K562 (cell line): Measurements from ENCODE around the gene FOXL3. TPM values are rescaled to one million over a fixed set of nuclear protein-coding genes. Genes with fewer than 3 reads are reported as not detected.
A peak's percentile ranks its signal among the peaks of the same experiment; 100 is the strongest.

Experiments used
- ATAC-seq: fragments of 200-7000 bp; cut with Tn5 transposase; 3 replicates; pipeline ENCODE4 v1.9.1; 2020; ENCODE audit warnings: moderate library complexity
- BruUV-seq: library from RNA; stranded (reverse); fragments of 400-500 nt; replicated peaks from 2 replicates; lab custom pipeline; 2021; lab: Mats Ljungman, UMichigan
- CTCF ChIA-PET: fragments of 300-600 bp; formaldehyde crosslinking; extraction: SDS; loops from one replicate; lab custom pipeline; 2021; ENCODE audit warnings: low intra/inter-chr PET ratio; lab: Yijun Ruan, JAX
- POLR2A ChIA-PET: fragments of 300-600, 350-650 bp; sonication (Branson Sonifier 250); formaldehyde crosslinking; extraction: SDS; loops from one replicate; lab custom pipeline; 2021; ENCODE audit warnings: antibody characterized with exemption, inconsistent platforms; lab: Yijun Ruan, JAX
- DNase-seq, 4 experiments: peaks; one replicate each; pipeline versions ENCODE4 v3.0.0 to v3.0.0-alpha.2; 2011 to 2018; ENCODE audit warnings: low spot score in 3 of 4, mixed read lengths in 3 of 4; ENCODE audit errors: extremely low read depth in 1 of 4
- FAIRE-seq: peaks from 2 replicates; lab custom pipeline; 2011; peaks lifted over from hg19 to GRCh38; lab: Jason Lieb, UNC
- H2AFZ ChIP-seq: 2 replicates; pipeline ENCODE4 v1.6.0; 2011; ENCODE audit warnings: low read depth, low read length, control low read depth, inconsistent platforms
- H3K27ac ChIP-seq: fragments of 200-600 bp; 3 replicates; pipeline ENCODE4 v1.8.0; 2011; ENCODE audit warnings: low read depth, mild to moderate bottlenecking, control low read depth, inconsistent platforms, low read length, moderate library complexity, mixed read lengths; ENCODE audit errors: extremely low read depth
- H3K27me3 ChIP-seq, 2 experiments: fragments of 300-600 bp in 1 of 2; 2 replicates in 1 of 2; 3 replicates in 1 of 2; pipeline versions ENCODE4 v1.6.0 to v1.8.0; 2011; ENCODE audit warnings: inconsistent platforms in 2 of 2, low read length in 2 of 2, mild to moderate bottlenecking in 1 of 2, mixed read lengths in 1 of 2, moderate library complexity in 1 of 2; ENCODE audit not compliant: control insufficient read depth in 2 of 2, insufficient read depth in 2 of 2
- H3K36me3 ChIP-seq: fragments of 300-600 bp; 3 replicates; pipeline ENCODE4 v1.8.0; 2011; ENCODE audit warnings: mild to moderate bottlenecking, low read length, inconsistent platforms; ENCODE audit not compliant: control insufficient read depth, insufficient read depth
- H3K4me1 ChIP-seq, 2 experiments: fragments of 200-600 bp in 1 of 2; replicated peaks in 1 of 2; 2 replicates in 1 of 2; 3 replicates in 1 of 2; pipeline versions ENCODE4 v1.5.1 to v1.8.0; 2011; ENCODE audit warnings: inconsistent platforms in 2 of 2, low read length in 2 of 2, mild to moderate bottlenecking in 1 of 2, mixed read lengths in 1 of 2, moderate library complexity in 1 of 2; ENCODE audit not compliant: control insufficient read depth in 2 of 2, insufficient read depth in 2 of 2
- H3K4me2 ChIP-seq: 2 replicates; pipeline ENCODE4 v1.6.1; 2011; ENCODE audit warnings: low read length, control low read depth, inconsistent platforms, mixed read lengths; ENCODE audit not compliant: insufficient read depth
- H3K4me3 ChIP-seq: fragments of 200-600 bp; sonication (generic), shearing (Covaris generic); 2 replicates; pipeline ENCODE4 v1.5.1; 2016; ENCODE audit warnings: control low read depth, inconsistent platforms
- H3K79me2 ChIP-seq: fragments of 200-600 bp; 3 replicates; pipeline ENCODE4 v1.8.0; 2011; ENCODE audit warnings: low read length, inconsistent platforms; ENCODE audit not compliant: control insufficient read depth, insufficient read depth
- H3K9ac ChIP-seq, 2 experiments: 2 replicates each; pipeline versions ENCODE4 v1.6.0 to v1.6.1; 2011; ENCODE audit warnings: low read depth in 2 of 2, low read length in 2 of 2, control low read depth in 1 of 2, inconsistent platforms in 1 of 2, mild to moderate bottlenecking in 1 of 2, mixed read lengths in 1 of 2; ENCODE audit not compliant: insufficient read depth in 1 of 2
- H3K9me1 ChIP-seq: one replicate; pipeline ENCODE4 v1.6.0; 2011; ENCODE audit warnings: inconsistent platforms, mild to moderate bottlenecking, low read length, moderate library complexity; ENCODE audit not compliant: control insufficient read depth, insufficient read depth
- H3K9me3 ChIP-seq: replicated peaks from 2 replicates; pipeline ENCODE4 v1.5.1; 2011; ENCODE audit warnings: low read depth, low read length, inconsistent platforms; ENCODE audit not compliant: control insufficient read depth, insufficient read depth
- H4K20me1 ChIP-seq: replicated peaks from 2 replicates; pipeline ENCODE4 v1.6.1; 2011; ENCODE audit warnings: low read length, inconsistent platforms, mixed read lengths; ENCODE audit not compliant: control insufficient read depth, insufficient read depth
- MYBL2 ChIP-seq, 2 experiments: fragments of 450-650 bp in 1 of 2; sonication (generic) in 1 of 2; formaldehyde crosslinking in 1 of 2; IDR thresholded peaks; 2 replicates each; pipeline versions ENCODE4 v1.6.1 to v1.8.1; 2017 to 2022; ENCODE audit warnings: borderline replicate concordance in 1 of 2, inconsistent platforms in 1 of 2, low read depth in 1 of 2, mild to moderate bottlenecking in 1 of 2, missing genetic modification reagents in 1 of 2, moderate library complexity in 1 of 2
- PHB ChIP-seq: fragments of 250-450 bp; sonication (Bioruptor Pico); IDR thresholded peaks from 2 replicates; pipeline ENCODE4 v1.5.0; 2021
- SMARCA4 ChIP-seq: fragments of 450-650 bp; IDR thresholded peaks from 2 replicates; pipeline ENCODE4 v1.6.1; 2016
- SMARCA5 ChIP-seq: fragments of 450-650 bp; IDR thresholded peaks from 2 replicates; pipeline ENCODE4 v1.6.1; 2016
- SP1 ChIP-seq: sonication (generic); formaldehyde crosslinking; IDR thresholded peaks from 2 replicates; pipeline ENCODE4 v1.8.1; 2022; ENCODE audit warnings: mild to moderate bottlenecking, missing genetic modification reagents
- TGIF2 ChIP-seq: sonication (generic); formaldehyde crosslinking; IDR thresholded peaks from 2 replicates; pipeline ENCODE4 v1.8.1; 2022; ENCODE audit warnings: mild to moderate bottlenecking, missing genetic modification reagents, moderate library complexity
- ZNF274 ChIP-seq: IDR thresholded peaks from 2 replicates; pipeline ENCODE4 v1.6.1; 2011; ENCODE audit warnings: low read depth, mild to moderate bottlenecking, low read length, moderate library complexity, borderline replicate concordance
- WGBS: fragments of 100-300 bp; shearing (Covaris generic); methylation state at CpG from one replicate; pipeline ENCODE4 v1.1.6; 2016; ENCODE audit warnings: low coverage, mixed read lengths; ENCODE audit not compliant: insufficient coverage; ENCODE audit errors: missing lambda C conversion rate; 5-methylcytosine and 5-hydroxymethylcytosine counted together
- in situ Hi-C: fragments of 300-500 bp; cut with MboI; formaldehyde crosslinking; loops from 4 replicates; pipeline ENCODE4 v1.15.0; 2018; ENCODE audit warnings: inconsistent platforms, mixed read lengths
- intact Hi-C: fragments of 100-400 bp; cut with micrococcal nuclease; formaldehyde crosslinking; loops from 2 replicates; pipeline ENCODE4 v1.14.2; 2022
- polyA plus RNA-seq, 8 experiments: library from polyadenylated mRNA; depleted of rRNA in 4 of 8; stranded (reverse) in 5 of 8; unstranded in 3 of 8; fragments of >200 nt; fragmentation: Nextera tagmentation in 2 of 8; fragmentation: Illumina TruSeq in 1 of 8; extraction: Ambion mirVana in 2 of 8; extraction: Trizol in 1 of 8; gene quantifications; 2 replicates each; pipeline versions ENCODE4 v1.2.1 to v1.2.3, GENCODE V29; 2011 to 2014; ENCODE audit warnings: inconsistent platforms in 1 of 8, missing spikeins in 1 of 8
- total RNA-seq, 7 experiments: library from RNA; depleted of rRNA in 6 of 7; stranded (reverse); fragments of >200 nt in 6 of 7; fragmentation: Illumina TruSeq in 2 of 7; extraction: Trizol in 2 of 7; gene quantifications; 2 replicates each; pipeline versions ENCODE4 v1.2.1 to v1.2.3, GENCODE V29; 2011 to 2021; ENCODE audit warnings: low replicate concordance in 1 of 7
- TF ChIP-seq, protein P1 (sequence below): sonication (generic); formaldehyde crosslinking; IDR thresholded peaks from 2 replicates; pipeline ENCODE4 v1.8.0; 2023; ENCODE audit warnings: missing genetic modification reagents, mild to moderate bottlenecking, borderline replicate concordance

FOXL3 gene
- total and polyA plus RNA-seq, 9 of the 15 experiments (the other 6 are each of a cell fraction or from before 2014, with no cell fraction given), result not detected

DNA sequence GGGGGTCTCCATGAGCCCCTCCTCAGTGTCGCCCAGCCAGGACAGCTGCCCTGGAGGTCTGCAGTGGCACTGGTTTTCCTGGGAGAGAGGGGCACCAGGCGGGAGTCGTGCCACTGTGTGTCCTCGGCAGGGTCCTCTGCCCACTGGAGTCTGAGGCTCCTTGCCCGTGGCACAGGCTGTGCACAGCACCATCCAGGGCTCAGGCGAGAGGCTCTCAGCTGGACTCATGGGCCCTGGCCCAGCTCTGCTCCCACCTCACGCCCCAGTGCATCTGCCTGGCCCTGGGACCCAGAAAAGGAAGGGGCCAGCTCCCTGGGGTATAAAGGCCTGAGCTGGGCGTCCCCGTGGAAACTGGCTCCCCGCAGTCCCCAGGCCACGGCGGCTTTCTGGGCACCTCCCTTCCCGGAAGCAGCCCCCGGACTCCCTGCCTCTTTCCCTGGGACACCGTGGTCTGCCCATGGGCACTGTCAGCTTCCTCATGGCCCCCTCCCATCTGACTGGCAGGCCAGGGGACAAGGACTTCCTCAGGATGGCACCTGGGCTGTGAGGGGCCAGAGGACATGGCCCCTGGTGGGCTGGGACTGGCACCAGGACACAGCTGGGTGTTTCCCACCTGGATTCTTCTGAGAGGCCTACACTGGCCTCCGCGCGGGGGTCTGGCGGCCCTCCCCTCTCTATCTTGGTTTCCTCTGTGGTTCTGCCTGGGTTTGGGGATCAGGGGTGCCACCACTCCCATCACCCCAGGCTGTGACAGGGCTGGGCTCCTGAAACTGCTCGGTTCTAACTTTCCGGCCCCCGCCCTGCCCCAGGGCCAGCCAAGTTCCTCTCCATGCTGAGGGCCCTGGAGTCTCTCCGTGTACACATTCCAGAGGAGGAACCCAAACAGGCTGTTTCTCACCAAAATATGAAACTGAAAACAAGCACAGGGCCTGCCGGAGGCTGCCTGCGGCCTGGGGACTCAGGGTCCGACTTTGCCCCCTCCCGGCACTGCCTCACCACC, 5.5 kb downstream of the FOXL3 start:
- DNase-seq (no peak), FAIRE-seq (no peak), ATAC-seq (no peak)
- TF ChIP-seq ZNF274, result no peak
- no peak for TF ChIP-seq TGIF2 (CRISPR knock-in tag)
- no peak for TF ChIP-seq SMARCA5
- TF ChIP-seq SMARCA4, result no peak
- no peak for TF ChIP-seq PHB (CRISPR knock-in tag)
- TF ChIP-seq, protein P1, sequence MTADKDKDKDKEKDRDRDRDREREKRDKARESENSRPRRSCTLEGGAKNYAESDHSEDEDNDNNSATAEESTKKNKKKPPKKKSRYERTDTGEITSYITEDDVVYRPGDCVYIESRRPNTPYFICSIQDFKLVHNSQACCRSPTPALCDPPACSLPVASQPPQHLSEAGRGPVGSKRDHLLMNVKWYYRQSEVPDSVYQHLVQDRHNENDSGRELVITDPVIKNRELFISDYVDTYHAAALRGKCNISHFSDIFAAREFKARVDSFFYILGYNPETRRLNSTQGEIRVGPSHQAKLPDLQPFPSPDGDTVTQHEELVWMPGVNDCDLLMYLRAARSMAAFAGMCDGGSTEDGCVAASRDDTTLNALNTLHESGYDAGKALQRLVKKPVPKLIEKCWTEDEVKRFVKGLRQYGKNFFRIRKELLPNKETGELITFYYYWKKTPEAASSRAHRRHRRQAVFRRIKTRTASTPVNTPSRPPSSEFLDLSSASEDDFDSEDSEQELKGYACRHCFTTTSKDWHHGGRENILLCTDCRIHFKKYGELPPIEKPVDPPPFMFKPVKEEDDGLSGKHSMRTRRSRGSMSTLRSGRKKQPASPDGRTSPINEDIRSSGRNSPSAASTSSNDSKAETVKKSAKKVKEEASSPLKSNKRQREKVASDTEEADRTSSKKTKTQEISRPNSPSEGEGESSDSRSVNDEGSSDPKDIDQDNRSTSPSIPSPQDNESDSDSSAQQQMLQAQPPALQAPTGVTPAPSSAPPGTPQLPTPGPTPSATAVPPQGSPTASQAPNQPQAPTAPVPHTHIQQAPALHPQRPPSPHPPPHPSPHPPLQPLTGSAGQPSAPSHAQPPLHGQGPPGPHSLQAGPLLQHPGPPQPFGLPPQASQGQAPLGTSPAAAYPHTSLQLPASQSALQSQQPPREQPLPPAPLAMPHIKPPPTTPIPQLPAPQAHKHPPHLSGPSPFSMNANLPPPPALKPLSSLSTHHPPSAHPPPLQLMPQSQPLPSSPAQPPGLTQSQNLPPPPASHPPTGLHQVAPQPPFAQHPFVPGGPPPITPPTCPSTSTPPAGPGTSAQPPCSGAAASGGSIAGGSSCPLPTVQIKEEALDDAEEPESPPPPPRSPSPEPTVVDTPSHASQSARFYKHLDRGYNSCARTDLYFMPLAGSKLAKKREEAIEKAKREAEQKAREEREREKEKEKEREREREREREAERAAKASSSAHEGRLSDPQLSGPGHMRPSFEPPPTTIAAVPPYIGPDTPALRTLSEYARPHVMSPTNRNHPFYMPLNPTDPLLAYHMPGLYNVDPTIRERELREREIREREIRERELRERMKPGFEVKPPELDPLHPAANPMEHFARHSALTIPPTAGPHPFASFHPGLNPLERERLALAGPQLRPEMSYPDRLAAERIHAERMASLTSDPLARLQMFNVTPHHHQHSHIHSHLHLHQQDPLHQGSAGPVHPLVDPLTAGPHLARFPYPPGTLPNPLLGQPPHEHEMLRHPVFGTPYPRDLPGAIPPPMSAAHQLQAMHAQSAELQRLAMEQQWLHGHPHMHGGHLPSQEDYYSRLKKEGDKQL (CRISPR knock-in tag), result no peak
- no peak for TF ChIP-seq SP1 (CRISPR knock-in tag)
- no peak for TF ChIP-seq MYBL2 (IDR thresholded peaks at IDR 0.05; ENCODE audit: low read depth)
- no peak for TF ChIP-seq MYBL2 (CRISPR knock-in tag; IDR thresholded peaks at IDR 0.05; ENCODE audit: borderline replicate concordance)
- Histone ChIP-seq H3K79me2 (no peaks in the 10 kb centered on the region), H3K4me3 (no peak overlapping the region), H4K20me1 (peaks cover 6% of the 10 kb centered on the region), H3K9me3 (no peaks in the 10 kb centered on the region), H3K36me3 (no peaks in the 10 kb centered on the region), H3K27ac (no peak overlapping the region), H2AFZ (no peak overlapping the region), H3K9me1 (no peaks in the 10 kb centered on the region), H3K4me2 (no peak overlapping the region), H3K4me1 (peaks cover 0 to 6% of the 10 kb centered on the region in 2 experiments; a peak in 2 of 5 replicates), H3K27me3 (peaks cover 43 to 92% of the 10 kb centered on the region in 2 experiments), H3K9ac (peak overlapping the region in 1 of 2 experiments; percentile 26; a peak in 1 of 4 replicates)
- POLR2A ChIA-PET, result interaction anchor here (0.6 to 0.7 kb wide), 2 partner anchors 10 to 16 kb away, joined by 3 to 4 read pairs; no protein-coding TSS in a partner anchor
- 5% methylated on average over 21 of the region's 27 CpGs for WGBS
- CTCF ChIA-PET, result no interaction called here
- intact Hi-C loops (no loop called here), in situ Hi-C loops (no loop called here)
- BruUV-seq, result no TSS peak
